ENCODE results near the gene OPRD1.

The OPRD1 gene

GRCh38 chr1:28878796-28879195, 66.8 kb downstream of the OPRD1 start:
- H3K4me3 ChIP-seq (ENCODE audit: low read depth, low read length) = no peak overlapping the region
- no peak for TF ChIP-seq CTCF (IDR thresholded peaks at IDR 0.05; ENCODE audit: low read depth, low read length)

- no peak overlapping the region for H3K4me3 ChIP-seq (ENCODE audit: low read depth, low read length)
- TF ChIP-seq CTCF (IDR thresholded peaks at IDR 0.05; ENCODE audit: low read depth, low read length) = peak; percentile 87
Observed at GRCh38 chr1:28882009-28882628, 70.1 kb downstream of the OPRD1 start.

GRCh38 chr1:28883242-28883616, 71.3 kb downstream of the OPRD1 start:
- H3K4me3 ChIP-seq (ENCODE audit: low read depth, low read length) = no peak overlapping the region
- TF ChIP-seq CTCF (IDR thresholded peaks at IDR 0.05; ENCODE audit: low read depth, low read length) = no peak

GRCh38 chr1:28885472-28885877, 73.5 kb downstream of the OPRD1 start:
- TF ChIP-seq CTCF (IDR thresholded peaks at IDR 0.05; ENCODE audit: low read depth, low read length) = no peak
- no peak overlapping the region for H3K4me3 ChIP-seq (ENCODE audit: low read depth, low read length)

- no peak for TF ChIP-seq CTCF (IDR thresholded peaks at IDR 0.05; ENCODE audit: low read depth, low read length)
- no peak overlapping the region for H3K4me3 ChIP-seq (ENCODE audit: low read depth, low read length)
Observed at GRCh38 chr1:28885977-28886730, 74.2 kb downstream of the OPRD1 start.

- TF ChIP-seq CTCF (IDR thresholded peaks at IDR 0.05; ENCODE audit: low read depth, low read length) = no peak
- H3K4me3 ChIP-seq (ENCODE audit: low read depth, low read length) = 0 out of 2 replicates have a peak overlapping the region, but pooled peaks have one; percentile 2
Observed at GRCh38 chr1:28886731-28887418, 74.9 kb downstream of the OPRD1 start.

GRCh38 chr1:28887419-28887834, 75.5 kb downstream of the OPRD1 start:
- 0 out of 2 replicates have a peak overlapping the region, but pooled peaks have one; percentile 2 for H3K4me3 ChIP-seq (ENCODE audit: low read depth, low read length)
- TF ChIP-seq CTCF (IDR thresholded peaks at IDR 0.05; ENCODE audit: low read depth, low read length) = no peak

All from WI38 (cell line).